H1 (cell line): ENCODE measurements around the gene GDF9. TPM values are rescaled to one million over a fixed set of nuclear protein-coding genes. Genes with fewer than 3 reads are reported as not detected.

ENCODE experiments used
- JUN ChIP-seq: IDR thresholded peaks from 2 replicates; pipeline ENCODE4 v1.6.1; 2011; ENCODE audit warnings: low read depth, mild to moderate bottlenecking, improper control_type of control experiment, low read length
- POLR2A ChIP-seq, 2 experiments: IDR thresholded peaks; 1 replicate in 1 of 2; 2 replicates in 1 of 2; pipeline ENCODE4 v1.6.1; 2011; ENCODE audit warnings: low read depth in 2 of 2, low read length in 2 of 2, mild to moderate bottlenecking in 2 of 2; ENCODE audit errors: control extremely low read depth in 1 of 2
- POU5F1 ChIP-seq: IDR thresholded peaks from 2 replicates; pipeline ENCODE4 v1.6.1; 2011; ENCODE audit warnings: low read depth, mild to moderate bottlenecking, low read length, moderate library complexity
- RNF2 ChIP-seq: fragments of 200-900, 300-1000 bp; sonication (generic); IDR thresholded peaks from 2 replicates; pipeline ENCODE4 v1.7.1; 2016; ENCODE audit warnings: borderline replicate concordance, low read depth, mild to moderate bottlenecking, antibody characterized with exemption, low read length; ENCODE audit not compliant: poor library complexity, severe bottlenecking; ENCODE audit errors: missing control alignments
- polyA plus RNA-seq, 7 experiments: library from polyadenylated mRNA; depleted of rRNA in 3 of 7; stranded (reverse) in 5 of 7; unstranded in 2 of 7; fragments of >200 nt in 5 of 7; fragments of 200-250 nt in 2 of 7; gene quantifications; 1 replicate in 5 of 7; 2 replicates in 1 of 7; 4 replicates in 1 of 7; pipeline versions ENCODE4 v1.2.1 to v1.2.3, GENCODE V29; 2011 to 2013; ENCODE audit warnings: missing spikeins in 2 of 7, mixed read lengths in 2 of 7
- total RNA-seq: library from RNA; stranded (reverse); fragmentation: NEBNext Ultra II Directional; extraction: Animal tissue kit (Norgen Biotek cat#: 25700); gene quantifications from 2 replicates; pipeline ENCODE4 v1.2.1, GENCODE V29; 2021

GDF9 gene
- total and polyA plus RNA-seq, 2 of the 8 experiments (the other 6 are each of a cell fraction or from before 2014, with no cell fraction given), result 0.14 TPM; not detected in 1

GRCh38 chr5:132860742-132861141 is 5.5 kb downstream of the GDF9 start (continued):
- TF ChIP-seq RNF2 (no peak), POLR2A (IDR thresholded peaks at IDR 0.05; ENCODE audit: control extremely low read depth in 1 of 2, low read depth in 2 of 2, low read length in 2 of 2) (no peak), POU5F1 (no peak), JUN (no peak)
